Left renal cortex interstitium (tissue), 4 donors: ENCODE measurements around the gene OTUB2. TPM values are rescaled to one million over a fixed set of nuclear protein-coding genes. Genes with fewer than 3 reads are reported as not detected.
A peak's percentile ranks its signal among the peaks of the same experiment; 100 is the strongest.
"Not testable (repeated sequence)": the region's sequence is repeated elsewhere in the genome, so short reads cannot be mapped to it uniquely, and the experiment has no call there.

ENCODE experiments used
- DNase-seq, 4 donors: peaks; one replicate each; pipeline ENCODE4 v3.0.0-alpha.2; 2013; ENCODE audit warnings: low read depth in 4 of 4, low spot score in 2 of 4, missing footprints in 1 of 4
- polyA plus RNA-seq, 4 donors: library from polyadenylated mRNA; unstranded; fragments of 120-200 nt; gene quantifications; one replicate each; pipeline ENCODE4 v1.2.1, GENCODE V29; 2013; ENCODE audit not compliant: insufficient read length in 4 of 4

Gene OTUB2
- polyA plus RNA-seq, 4 donors = 4.2 to 5.0 (median 4.6) TPM

GRCh38 chr14:94051779-94052178 lies 25.6 kb downstream of the OTUB2 start:
- DNase-seq = no peak

GRCh38 chr14:94052199-94052598 lies 26.1 kb downstream of the OTUB2 start:
- no peak for DNase-seq

GRCh38 chr14:94052662-94053061 lies 26.5 kb downstream of the OTUB2 start:
- no peak for DNase-seq

- no peak for DNase-seq
Measured at GRCh38 chr14:94054401-94054800, 28.3 kb downstream of the OTUB2 start.

- no peak for DNase-seq
Measured at GRCh38 chr14:94054936-94055335, 28.8 kb downstream of the OTUB2 start.

- DNase-seq = no peak
Measured at GRCh38 chr14:94056579-94057308, 30.6 kb downstream of the OTUB2 start.

- no peak for DNase-seq
Measured at GRCh38 chr14:94058128-94058673, 32.1 kb downstream of the OTUB2 start.

- DNase-seq = no peak
Measured at GRCh38 chr14:94058674-94059138, 32.6 kb downstream of the OTUB2 start.

GRCh38 chr14:94059998-94060397 lies 33.9 kb downstream of the OTUB2 start:
- no peak for DNase-seq

GRCh38 chr14:94062344-94062940 lies 36.3 kb downstream of the OTUB2 start:
- no peak for DNase-seq

GRCh38 chr14:94066089-94066676 lies 40.0 kb downstream of the OTUB2 start:
- no peak for DNase-seq

- not testable (repeated sequence) for DNase-seq
Measured at GRCh38 chr14:94072076-94072475, 45.9 kb downstream of the OTUB2 start.

GRCh38 chr14:94074534-94074933 lies 48.4 kb downstream of the OTUB2 start:
- DNase-seq = no peak

GRCh38 chr14:94075008-94075407 lies 48.9 kb downstream of the OTUB2 start:
- no peak for DNase-seq

GRCh38 chr14:94077111-94077821 lies 51.1 kb downstream of the OTUB2 start:
- no peak for DNase-seq

GRCh38 chr14:94077823-94078222 lies 51.7 kb downstream of the OTUB2 start:
- DNase-seq = no peak

- DNase-seq = peak in 3 of 4 donors; percentile 28 to 44 (median 36)
Measured at GRCh38 chr14:94079891-94080620, 53.9 kb downstream of the OTUB2 start.

- DNase-seq = peak; percentile 69 to 93 (median 84)
Measured at GRCh38 chr14:94080621-94081385, 54.7 kb downstream of the OTUB2 start, which contains the start of the genes DDX24 and IFI27L1. Gene DDX24 (minus strand): TSS chr14:94081202. CDS start chr14:94079742, 1,460 bp downstream. Gene IFI27L1 (plus strand): TSS chr14:94081310. CDS start chr14:94096938, 15,628 bp downstream.

GRCh38 chr14:94081386-94081820 lies 55.3 kb downstream of the OTUB2 start:
- DNase-seq = peak in 1 of 4 donors; percentile 11
